Cortex of kidney (tissue), 1 donor: ENCODE measurements around the gene ACAT2.
"Not testable (repeated sequence)": the region's sequence is repeated elsewhere in the genome, so short reads cannot be mapped to it uniquely, and the experiment has no call there.

Source experiments
- DNase-seq: peaks from one replicate; lab custom pipeline; 2025; lab: John Stamatoyannopoulos, UW

ACAT2 gene

DNA sequence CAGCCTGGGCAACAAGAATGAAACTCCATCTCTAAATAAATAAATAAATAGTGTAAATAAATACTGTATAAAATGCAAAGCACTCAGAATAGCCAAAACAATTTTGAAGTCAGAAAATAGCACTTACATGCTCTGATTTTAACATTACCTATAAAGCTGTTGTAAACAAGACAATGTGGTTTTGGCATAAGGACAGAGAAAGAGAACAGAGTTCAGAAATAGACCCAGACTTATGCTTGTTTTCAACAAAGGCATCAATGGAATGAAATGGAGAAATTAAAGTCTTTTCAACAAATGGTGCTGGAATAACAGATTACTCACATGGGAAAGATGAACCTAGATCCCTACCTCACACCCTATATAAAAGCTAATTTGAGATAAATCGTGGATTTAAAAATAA is 10.4 kb downstream of the ACAT2 start:
- DNase-seq: no peak

DNA sequence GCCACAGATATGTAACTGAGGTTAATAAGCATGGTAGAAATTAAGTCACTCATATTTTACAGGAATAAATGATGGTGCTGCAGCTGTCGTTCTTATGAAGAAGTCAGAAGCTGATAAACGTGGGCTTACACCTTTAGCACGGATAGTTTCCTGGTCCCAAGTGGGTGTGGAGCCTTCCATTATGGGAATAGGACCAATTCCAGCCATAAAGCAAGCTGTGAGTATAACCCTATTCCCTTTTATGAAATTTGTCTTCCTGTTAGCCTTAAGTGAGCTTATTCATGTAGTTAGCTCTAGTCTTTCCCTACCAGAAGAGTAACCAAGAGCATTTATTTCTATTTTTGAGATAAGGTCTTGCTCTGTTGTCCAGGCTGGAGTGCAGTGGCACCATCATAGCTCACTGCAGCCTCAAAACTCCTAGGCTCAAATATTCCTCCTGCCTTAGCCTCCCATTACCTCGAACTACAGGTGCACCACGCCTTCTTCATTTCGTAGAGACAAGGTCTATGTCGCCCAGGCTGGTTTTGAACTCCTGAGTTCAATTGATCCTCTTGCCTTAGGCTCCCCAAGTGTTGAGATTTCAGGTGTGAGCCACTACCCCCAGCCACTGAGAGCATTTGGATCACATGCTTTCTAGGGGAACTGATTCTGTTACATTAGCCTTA is 15.5 kb downstream of the ACAT2 start:
- DNase-seq: no peak

DNA sequence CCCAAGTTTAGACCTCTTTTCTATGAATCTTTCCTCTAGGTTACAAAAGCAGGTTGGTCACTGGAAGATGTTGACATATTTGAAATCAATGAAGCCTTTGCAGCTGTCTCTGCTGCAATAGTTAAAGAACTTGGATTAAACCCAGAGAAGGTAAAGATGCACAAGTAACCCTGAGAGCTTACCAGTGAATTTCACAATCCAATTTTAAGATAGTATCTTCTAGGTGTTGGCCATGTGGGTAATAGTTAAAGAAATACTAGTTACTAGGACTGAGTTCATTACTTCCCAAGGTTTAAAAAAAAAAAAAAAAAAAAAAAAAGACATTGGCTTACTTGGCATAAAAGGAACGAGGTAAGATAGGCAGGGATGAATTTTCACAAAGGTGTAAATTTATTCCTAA is 16.3 kb downstream of the ACAT2 start:
- DNase-seq: no peak

DNA sequence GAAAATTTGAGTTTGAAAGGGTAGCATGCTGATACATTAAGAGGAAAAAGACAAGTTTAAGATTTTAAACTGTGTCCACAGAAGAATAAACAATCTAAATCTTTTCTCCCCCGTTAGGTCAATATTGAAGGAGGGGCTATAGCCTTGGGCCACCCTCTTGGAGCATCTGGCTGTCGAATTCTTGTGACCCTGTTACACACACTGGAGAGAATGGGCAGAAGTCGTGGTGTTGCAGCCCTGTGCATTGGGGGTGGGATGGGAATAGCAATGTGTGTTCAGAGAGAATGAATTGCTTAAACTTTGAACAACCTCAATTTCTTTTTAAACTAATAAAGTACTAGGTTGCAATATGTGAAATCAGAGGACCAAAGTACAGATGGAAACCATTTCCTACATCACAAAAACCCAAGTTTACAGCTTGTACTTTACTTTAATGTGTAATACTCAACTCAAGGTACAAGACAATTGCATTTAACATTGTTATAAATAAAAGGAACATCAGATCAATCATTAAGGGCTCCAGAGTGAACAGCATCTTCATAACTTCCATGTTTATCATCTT is 16.8 kb downstream of the ACAT2 start:
- DNase-seq: no peak

DNA sequence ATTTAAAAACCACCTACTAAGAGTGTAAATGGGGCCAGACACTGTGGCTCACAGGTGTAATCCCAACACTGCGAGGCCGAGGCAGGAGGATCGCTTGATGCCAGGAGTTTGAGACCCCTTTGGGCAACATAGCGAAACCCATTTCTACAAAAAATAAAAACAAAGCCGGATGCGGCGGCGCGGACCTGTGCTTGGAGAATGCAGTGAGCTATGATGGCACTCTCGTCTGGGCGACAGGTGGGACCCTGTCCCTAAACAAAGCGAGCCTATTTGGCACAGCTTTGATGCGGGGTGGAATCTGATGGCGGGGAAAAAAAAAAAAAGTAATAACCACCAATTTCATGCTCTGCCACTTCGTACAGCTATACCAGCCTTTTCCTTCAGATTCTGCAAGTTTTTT is 26.4 kb downstream of the ACAT2 start:
- no peak for DNase-seq

DNA sequence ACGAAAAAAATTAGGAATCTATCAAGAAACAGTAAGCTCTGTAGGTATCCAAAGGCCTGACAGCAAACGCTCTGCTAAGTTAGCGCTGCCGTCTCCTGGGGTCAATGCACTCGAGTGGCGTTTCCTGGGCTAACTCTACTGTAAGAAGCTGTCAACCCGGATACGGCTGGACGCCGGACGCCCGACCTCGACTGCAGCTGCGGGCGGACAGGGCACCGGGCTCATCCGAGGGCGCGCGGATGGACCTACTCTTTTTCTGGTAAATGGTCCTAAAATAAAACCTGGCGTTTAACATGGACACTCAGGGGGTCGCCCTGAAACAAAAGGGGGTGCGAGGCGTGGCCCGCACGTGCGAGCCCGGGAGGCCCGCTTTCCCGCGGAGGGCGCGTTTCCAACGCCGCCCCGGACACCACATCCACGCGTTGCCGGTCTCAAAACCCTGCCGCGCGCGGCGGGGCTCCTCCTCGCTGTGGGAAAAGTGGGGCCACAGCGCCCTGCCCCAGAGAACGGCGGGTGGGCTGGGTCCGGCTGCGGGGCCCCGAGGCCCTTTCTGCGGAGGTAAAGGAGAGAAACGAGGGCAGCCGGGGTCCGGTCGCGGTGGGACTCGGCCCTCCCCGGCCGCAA is 27.0 kb downstream of the ACAT2 start:
- no peak for DNase-seq

DNA sequence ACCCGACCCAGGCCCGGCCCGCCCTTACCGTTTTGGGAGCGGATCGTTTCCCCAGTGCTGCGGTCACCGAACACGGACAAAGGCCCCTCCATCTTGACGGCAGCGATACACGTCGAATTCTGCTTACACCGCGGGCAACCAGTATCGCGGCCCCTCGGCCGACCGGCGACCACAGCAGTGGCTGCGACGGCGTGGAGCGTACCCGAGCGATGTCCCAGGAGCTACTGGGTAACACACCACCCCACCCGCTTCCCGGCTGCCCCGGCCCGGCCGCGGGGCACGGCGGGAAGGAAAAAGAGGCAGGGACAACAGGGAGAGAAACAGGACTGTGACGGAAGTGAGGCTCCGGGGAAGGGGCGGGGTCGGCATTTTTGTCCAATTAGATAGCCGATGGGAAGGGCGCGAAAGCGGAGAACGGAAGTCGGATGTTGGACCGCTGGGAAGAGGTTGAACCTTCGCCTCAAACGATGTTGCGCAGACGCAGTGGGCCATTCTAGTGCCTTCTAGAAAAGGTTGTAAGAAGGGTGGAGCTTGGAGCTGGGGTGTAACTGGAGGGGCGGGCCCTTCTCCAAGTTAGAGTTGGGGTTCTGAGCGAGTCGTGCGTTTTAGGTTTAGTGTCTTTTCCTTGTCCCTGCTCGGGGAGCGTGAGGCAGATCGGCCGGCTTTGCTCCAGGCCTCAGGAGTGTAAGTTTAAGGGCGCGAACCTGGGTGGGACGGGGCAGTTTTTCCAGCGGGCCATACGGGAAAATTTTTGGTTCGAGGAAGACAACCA is 27.7 kb downstream of the ACAT2 start, which contains the start of gene TCP1:
TCP1 (minus strand) TSS at position 226 of the 772 bp plus-strand sequence; CDS start at position 92, 134 bp downstream.
- peak; percentile 87 for DNase-seq

DNA sequence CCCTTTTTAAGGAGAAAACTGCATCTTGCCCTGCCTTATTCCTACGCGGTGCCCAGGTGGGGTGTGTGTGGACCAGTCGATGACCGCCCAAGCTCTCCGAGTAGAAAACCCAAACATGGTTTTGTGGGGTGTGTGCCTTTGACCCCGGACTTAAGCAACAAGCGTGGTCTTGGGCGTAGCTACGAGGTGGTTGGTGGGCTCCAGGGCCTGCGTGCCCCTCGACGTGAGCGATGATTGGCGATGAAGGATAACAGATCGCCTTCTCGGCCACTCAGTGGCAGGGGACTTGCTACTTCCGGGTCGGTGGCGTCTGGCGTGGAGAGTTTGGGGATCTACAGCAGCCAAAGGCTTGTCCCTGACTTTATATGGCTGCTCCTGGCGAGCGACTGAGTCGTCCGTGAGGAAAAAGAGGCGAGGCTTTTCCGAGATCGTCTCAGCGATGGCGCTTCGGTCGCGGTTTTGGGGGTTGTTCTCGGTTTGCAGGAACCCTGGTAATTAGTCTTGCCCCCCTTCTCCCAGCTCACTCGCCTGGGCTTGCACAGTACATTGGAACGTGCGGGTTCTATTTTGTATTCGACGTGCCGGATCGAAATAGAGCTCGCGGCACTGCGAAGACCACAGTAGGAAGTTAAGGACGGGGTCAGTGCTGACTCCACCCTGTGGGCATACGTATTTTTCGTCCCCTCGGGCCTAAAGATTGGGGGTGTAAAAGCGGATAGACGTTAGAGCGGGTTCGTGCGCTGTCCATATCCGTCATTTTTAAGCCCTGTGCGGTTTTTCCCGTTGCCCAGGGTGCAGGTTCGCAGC is 28.5 kb downstream of the ACAT2 start, which contains the start of gene MRPL18:
MRPL18 (plus strand) TSS at position 319 of the 807 bp plus-strand sequence; CDS start at position 440, 121 bp downstream.
- DNase-seq: peak; percentile 19

DNA sequence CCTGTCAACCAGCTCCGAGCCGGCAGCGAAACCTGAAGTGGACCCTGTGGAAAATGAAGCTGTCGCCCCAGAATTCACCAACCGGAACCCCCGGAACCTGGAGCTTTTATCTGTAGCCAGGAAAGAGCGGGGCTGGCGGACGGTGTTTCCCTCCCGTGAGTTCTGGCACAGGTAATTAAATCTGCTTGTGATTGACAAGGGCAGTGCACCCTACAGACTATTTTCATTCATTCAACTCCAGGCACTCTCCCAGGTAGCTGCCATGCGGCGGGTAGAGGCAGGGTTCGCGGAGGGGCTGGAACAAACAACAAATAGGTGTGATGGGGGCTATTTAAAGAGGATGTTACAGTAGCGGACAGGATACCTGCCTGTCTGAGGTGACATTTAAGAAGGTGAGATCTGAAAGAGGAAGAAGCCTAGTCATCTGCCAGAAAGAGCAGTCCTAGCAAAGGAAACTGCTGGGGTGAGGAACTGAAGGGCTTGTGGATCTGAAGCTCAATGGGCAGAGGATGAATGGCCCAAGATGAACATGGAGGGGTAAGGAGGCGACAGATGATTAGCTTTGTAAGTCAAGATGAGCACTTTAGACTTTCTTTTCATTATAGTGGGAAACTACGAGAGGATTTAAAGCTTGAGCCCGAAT is 29.2 kb downstream of the ACAT2 start:
- DNase-seq: no peak

DNA sequence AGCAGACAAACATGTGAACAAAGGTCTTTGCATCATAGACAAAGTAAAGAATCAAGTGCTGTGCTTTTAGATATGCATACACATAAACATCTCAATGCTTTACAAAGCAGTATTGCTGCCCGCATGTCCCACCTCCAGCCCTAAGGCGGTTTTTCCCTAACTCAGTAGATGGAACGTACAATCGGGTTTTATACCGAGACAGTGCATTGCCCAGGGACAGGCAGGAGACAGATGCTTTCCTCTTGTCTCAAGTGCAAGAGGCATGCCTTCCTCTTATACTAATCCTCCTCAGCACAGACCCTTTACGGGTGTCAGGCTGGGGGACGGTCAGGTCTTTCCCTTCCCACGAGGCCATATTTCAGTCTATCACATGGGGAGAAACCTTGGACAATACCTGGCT is 33.1 kb downstream of the ACAT2 start:
- DNase-seq: not testable (repeated sequence)

DNA sequence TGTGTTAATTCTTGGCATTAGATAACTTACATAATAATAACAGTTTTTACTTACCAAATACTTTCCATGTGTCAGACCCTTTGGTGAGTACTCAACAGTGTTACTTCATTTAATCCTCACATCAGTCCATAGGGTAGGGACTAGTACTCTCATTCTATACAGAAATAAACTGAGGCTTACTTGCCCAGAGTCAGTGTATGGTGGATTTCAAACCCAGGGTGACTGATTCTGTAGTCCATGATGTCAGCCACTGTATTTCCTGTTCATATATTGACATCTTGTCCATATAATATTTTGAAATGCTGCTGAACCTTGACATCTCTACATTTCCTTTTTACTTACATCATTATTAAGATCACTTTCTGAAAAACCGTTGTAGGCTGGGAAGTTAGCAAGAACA is 35.7 kb downstream of the ACAT2 start:
- no peak for DNase-seq

DNA sequence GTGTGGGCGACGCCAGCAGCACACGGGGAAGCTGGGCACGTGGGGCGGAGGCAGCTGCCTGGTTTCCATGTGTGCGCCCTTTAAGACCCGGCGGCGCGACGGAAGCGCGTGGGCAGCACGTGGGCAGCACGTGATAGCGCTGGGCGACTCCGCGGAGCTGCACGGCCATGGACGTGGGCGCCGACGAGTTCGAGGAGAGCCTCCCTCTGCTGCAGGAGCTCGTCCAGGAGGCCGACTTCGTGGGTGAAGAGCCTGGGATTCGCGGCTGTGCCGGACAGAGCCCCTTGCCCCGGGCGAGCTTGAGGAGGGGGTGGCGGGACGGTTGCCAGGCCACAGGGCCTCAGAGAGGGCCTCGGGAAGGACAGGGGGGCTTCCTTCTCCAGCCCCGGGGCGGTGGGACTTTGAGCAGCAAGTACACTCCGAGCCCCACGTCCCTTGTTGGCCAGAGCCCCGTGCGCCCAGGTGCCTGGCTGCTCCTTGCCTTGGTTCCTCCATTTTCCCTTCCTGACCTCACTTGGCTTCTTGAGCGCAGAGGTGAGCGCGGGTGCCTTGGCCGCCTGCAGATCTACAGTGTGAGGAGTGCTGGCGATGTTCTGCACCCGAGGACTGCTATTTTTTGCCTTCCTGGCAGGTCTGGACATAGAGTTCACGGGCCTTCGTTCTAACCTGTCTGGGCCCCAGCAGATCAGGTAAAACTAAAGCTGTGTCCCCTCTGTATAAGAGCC is 38.5 kb downstream of the ACAT2 start, which contains the start of gene PNLDC1:
PNLDC1 (plus strand) TSS at position 136 of the 725 bp plus-strand sequence; CDS start at position 168, 32 bp downstream.
- DNase-seq: no peak

DNA sequence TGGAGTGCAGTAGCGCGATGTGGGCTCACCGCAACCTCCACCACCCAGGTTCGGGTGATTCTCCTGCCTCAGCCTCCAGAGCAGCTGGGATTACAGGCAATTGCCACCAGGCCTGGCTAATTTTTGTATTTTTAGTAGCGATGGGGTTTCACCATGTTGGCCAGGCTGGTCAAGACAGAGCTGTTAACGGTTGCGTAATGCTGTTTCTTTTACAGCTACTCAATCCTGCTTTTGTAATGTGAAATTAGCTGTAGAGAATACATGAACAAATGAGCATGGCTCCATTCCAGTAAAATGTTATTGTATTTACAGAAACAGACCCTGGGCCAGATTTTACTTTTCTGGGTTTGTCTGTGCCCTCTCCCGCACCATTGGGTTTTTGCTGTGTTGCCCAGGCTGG is 40.1 kb downstream of the ACAT2 start:
- DNase-seq: no peak

DNA sequence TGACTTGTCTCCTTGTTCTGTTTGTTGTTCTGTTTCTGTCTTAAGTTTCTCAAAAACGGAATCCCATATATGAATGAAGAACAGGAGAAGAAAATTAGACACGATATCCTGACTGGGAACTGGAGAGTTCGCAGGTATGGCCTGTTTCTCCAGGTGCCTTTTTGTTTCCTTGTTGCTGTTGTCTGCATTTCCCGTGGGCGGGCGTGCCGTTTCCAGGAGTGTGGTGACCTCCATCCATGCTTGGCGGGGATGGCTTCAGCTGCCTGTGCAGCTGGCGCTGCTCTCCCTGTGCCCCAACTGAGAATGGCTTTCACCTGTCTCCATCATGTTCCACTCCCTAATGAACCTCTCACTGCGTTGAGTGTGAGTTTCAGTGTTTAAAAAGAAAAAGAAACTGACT is 42.7 kb downstream of the ACAT2 start:
- no peak for DNase-seq

DNA sequence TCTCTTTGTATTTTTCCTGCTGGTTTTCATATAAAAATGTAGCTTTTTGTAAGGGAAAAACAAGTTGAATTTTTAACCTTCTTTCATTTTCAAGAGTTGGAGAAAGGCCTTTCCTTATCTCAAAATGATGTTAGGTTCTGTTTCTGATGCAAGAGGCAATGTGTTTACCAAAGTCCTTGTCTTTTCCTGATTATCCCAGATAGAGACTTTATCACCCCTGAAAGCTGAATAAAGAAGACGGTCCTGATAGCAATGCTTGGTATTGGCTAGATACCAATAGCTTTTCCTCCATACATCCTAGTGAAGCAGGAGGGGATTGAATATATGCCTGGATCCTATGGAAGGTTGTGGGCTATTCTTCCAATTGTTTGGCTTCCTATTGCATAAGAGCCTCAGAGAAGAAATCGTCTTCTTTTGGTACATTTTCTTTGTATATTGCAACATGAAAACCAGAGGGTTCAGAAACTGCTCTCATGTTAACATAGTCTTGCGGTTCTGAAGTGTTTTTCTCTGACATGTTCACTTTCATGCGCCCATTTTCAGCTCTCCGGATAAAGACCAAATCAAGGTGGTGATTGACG is 43.7 kb downstream of the ACAT2 start:
- no peak for DNase-seq

DNA sequence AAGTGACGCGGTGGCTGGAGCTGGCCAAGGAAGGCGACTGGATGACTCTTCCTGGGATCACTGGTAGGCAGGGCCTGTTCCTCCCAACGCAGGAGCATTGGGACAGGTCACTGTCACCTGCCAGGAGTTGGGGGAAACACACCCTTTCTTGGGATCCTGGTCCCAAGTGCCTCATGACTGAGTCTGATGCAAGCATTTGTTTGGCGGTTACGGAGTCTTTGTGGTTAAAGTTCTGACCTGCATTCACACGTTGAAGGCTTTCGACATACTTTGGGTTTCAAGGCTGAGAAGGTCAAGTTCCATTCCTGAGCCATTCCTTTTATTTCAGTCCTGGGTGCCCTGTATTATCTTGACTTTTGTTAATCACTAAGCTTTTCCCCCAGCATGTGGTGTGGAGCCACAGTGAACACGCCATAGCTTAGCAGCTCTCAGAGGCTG is 44.2 kb downstream of the ACAT2 start:
- DNase-seq: no peak

DNA sequence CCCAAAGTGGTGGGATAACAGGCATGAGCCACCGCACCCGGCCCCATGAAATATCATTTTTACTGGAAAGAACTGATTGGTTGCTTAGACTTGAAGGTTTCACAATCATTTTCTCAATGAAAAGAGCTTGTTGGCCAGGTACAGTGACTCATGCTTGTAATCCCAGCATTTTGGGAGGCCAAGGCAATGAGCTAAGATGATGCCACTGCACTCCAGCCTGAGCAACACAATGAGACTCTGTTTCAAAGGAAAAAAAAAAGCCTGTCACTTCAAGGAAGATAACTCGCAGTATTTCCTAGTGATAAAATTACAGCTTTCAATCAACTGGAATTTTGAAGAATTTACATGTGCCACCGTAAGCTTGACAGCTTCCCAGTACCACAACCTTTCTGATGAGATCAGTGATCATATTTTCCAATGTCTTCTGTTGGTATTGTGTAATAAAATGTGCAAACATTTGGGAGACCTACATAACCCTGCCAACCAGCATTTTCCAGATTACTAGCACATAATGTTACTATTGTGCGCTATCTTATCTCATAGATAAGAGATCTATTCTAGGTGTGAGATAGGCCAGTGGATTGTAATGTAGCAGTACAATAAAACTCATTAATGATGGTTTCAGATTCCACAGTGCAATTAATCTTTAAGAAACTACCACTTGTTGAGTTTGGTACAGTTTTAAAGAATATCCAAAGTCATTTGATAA is 45.5 kb downstream of the ACAT2 start:
- DNase-seq: no peak

DNA sequence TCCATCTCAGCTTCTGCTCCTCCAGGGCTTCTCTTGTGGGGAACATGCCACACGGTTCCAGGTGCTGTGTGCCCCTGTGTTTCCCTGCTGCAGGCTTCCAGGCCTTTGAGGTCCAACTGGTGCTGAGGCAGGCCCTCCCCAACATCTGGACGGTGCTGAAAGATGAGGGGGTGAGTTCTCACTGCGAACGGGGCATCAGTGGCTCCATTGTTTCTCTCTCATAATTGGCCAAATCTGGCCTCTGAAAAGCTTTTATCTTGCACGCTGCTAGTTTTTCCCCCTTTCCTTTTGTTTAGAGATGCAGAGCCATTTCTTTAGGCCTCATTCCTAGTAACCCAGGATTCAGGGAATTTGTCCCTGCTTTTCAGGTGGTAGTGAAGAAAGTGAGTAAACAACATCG is 46.8 kb downstream of the ACAT2 start:
- no peak for DNase-seq

DNA sequence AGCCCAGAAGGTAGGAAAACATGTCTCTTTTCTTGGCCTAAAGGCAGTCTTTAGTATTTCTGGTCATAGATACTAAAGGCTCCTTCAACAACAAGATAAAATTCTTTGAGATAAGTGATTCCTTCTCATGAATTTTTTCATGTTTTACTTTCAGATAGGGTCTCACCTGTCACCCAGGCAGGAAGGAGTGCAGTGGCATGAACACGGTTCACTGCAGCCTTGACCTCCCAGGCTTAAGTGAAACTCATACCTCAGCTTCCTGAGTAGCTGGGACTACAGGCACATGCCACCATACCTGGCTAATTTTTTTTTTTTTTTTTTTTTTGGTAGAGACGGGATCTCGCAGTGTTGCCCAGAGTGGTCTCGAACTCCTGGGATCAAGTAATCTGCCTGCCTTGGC is 47.3 kb downstream of the ACAT2 start:
- DNase-seq: no peak
